IMR-90 (cell line): ENCODE results near the gene CACNB3. TPM values are rescaled to one million over a fixed set of nuclear protein-coding genes. Genes with fewer than 3 reads are reported as not detected.

Experiments
- ATAC-seq: fragments of 200-7000 bp; cut with Tn5 transposase; 2 replicates; pipeline ENCODE4 v1.9.1; 2020; ENCODE audit warnings: low read depth, mild to moderate bottlenecking, moderate library complexity
- BruUV-seq: library from RNA; stranded (reverse); fragments of 400-500 nt; replicated peaks from 2 replicates; lab custom pipeline; 2021; lab: Mats Ljungman, UMichigan
- CTCF ChIA-PET: fragments of 300-600 bp; formaldehyde crosslinking; extraction: SDS; loops from one replicate; lab custom pipeline; 2021; ENCODE audit warnings: antibody characterized with exemption; lab: Yijun Ruan, JAX
- POLR2A ChIA-PET: fragments of 300-600 bp; sonication (Branson Sonifier 250); formaldehyde crosslinking; loops from one replicate; lab custom pipeline; 2022; ENCODE audit warnings: antibody characterized with exemption; ENCODE audit not compliant: unreplicated experiment; lab: Charles Lee
- DNase-seq: peaks from one replicate; pipeline ENCODE4 v3.0.0; 2013
- H2AFZ ChIP-seq: replicated peaks from 2 replicates; pipeline ENCODE3; 2013; ENCODE audit warnings: low read length, mild to moderate bottlenecking; ENCODE audit not compliant: poor library complexity
- H2AK5ac ChIP-seq: 2 replicates; pipeline ENCODE4 v1.6.1; 2013; ENCODE audit warnings: low read depth, low read length, inconsistent platforms
- H2AK9ac ChIP-seq: replicated peaks from 2 replicates; pipeline ENCODE3; 2013; ENCODE audit warnings: mild to moderate bottlenecking, low read depth, low read length, moderate library complexity; ENCODE audit not compliant: poor library complexity
- H2BK120ac ChIP-seq: 2 replicates; pipeline ENCODE4 v1.6.1; 2013; ENCODE audit warnings: low read depth, low read length, inconsistent platforms
- H2BK15ac ChIP-seq: 3 replicates; pipeline ENCODE4 v1.6.1; 2013; ENCODE audit warnings: low read depth, low read length, inconsistent platforms
- H2BK20ac ChIP-seq: 2 replicates; pipeline ENCODE4 v1.6.1; 2013; ENCODE audit warnings: low read depth, mild to moderate bottlenecking, inconsistent platforms, low read length, moderate library complexity
- H2BK5ac ChIP-seq: 2 replicates; pipeline ENCODE4 v1.6.1; 2013; ENCODE audit warnings: mild to moderate bottlenecking, low read depth, low read length, inconsistent platforms; ENCODE audit not compliant: poor library complexity, severe bottlenecking
- H3K14ac ChIP-seq: replicated peaks from 2 replicates; pipeline ENCODE4 v1.6.1; 2013; ENCODE audit warnings: low read depth, low read length, inconsistent platforms
- H3K18ac ChIP-seq: 2 replicates; pipeline ENCODE4 v1.6.1; 2013; ENCODE audit warnings: low read depth, low read length, control low read depth
- H3K23ac ChIP-seq: 2 replicates; pipeline ENCODE4 v1.6.1; 2013; ENCODE audit warnings: low read depth, low read length, inconsistent platforms
- H3K27ac ChIP-seq: 2 replicates; pipeline ENCODE4 v1.5.1; 2013; ENCODE audit warnings: mild to moderate bottlenecking, control low read depth, low read length; ENCODE audit not compliant: insufficient read depth
- H3K27me3 ChIP-seq: 2 replicates; pipeline ENCODE4 v1.6.1; 2013; ENCODE audit warnings: low read length; ENCODE audit not compliant: control insufficient read depth, insufficient read depth
- H3K36me3 ChIP-seq: 2 replicates; pipeline ENCODE4 v1.6.1; 2013; ENCODE audit warnings: low read length, mixed read lengths; ENCODE audit not compliant: control insufficient read depth, insufficient read depth
- H3K4ac ChIP-seq: 2 replicates; pipeline ENCODE4 v1.6.1; 2013; ENCODE audit warnings: low read depth, low read length, inconsistent platforms
- H3K4me1 ChIP-seq: 2 replicates; pipeline ENCODE4 v1.6.1; 2013; ENCODE audit warnings: low read length, mixed read lengths; ENCODE audit not compliant: control insufficient read depth, insufficient read depth
- H3K4me2 ChIP-seq: 2 replicates; pipeline ENCODE4 v1.6.1; 2013; ENCODE audit warnings: low read depth, mild to moderate bottlenecking, control low read depth, low read length, moderate library complexity
- H3K4me3 ChIP-seq: 2 replicates; pipeline ENCODE4 v1.5.1; 2013; ENCODE audit warnings: low read depth, mild to moderate bottlenecking, control low read depth, low read length, moderate library complexity; ENCODE audit not compliant: insufficient read depth
- H3K56ac ChIP-seq: 2 replicates; pipeline ENCODE4 v1.6.1; 2013; ENCODE audit warnings: low read length, inconsistent platforms; ENCODE audit not compliant: insufficient read depth; ENCODE audit errors: extremely low read depth
- H3K79me1 ChIP-seq, 2 experiments: 2 replicates each; pipeline ENCODE4 v1.6.1; 2013; ENCODE audit warnings: low read length in 2 of 2, inconsistent platforms in 1 of 2, low read depth in 1 of 2
- H3K9ac ChIP-seq: 2 replicates; pipeline ENCODE4 v1.6.1; 2013; ENCODE audit warnings: low read depth, low read length, control low read depth
- H3K9me1 ChIP-seq: 2 replicates; pipeline ENCODE4 v1.6.1; 2013; ENCODE audit warnings: low read length, inconsistent platforms; ENCODE audit not compliant: insufficient read depth
- H3K9me3 ChIP-seq: 2 replicates; pipeline ENCODE4 v1.6.1; 2013; ENCODE audit warnings: low read length; ENCODE audit not compliant: control insufficient read depth, insufficient read depth
- H4K20me1 ChIP-seq: 2 replicates; pipeline ENCODE4 v1.6.1; 2013; ENCODE audit warnings: low read length, inconsistent platforms; ENCODE audit not compliant: insufficient read depth
- H4K5ac ChIP-seq: 2 replicates; pipeline ENCODE4 v1.6.1; 2013; ENCODE audit warnings: mild to moderate bottlenecking, low read depth, low read length, control low read depth
- H4K8ac ChIP-seq, 2 experiments: 2 replicates each; pipeline ENCODE4 v1.6.1; 2013; ENCODE audit warnings: low read depth in 2 of 2, low read length in 2 of 2, control low read depth in 1 of 2, inconsistent platforms in 1 of 2
- H4K91ac ChIP-seq: 2 replicates; pipeline ENCODE4 v1.6.1; 2013; ENCODE audit warnings: low read depth, low read length, inconsistent platforms; ENCODE audit not compliant: insufficient read depth
- BHLHE40 ChIP-seq: fragments of 150-350 bp; IDR thresholded peaks from 2 replicates; pipeline ENCODE4 v1.6.1; 2016; ENCODE audit warnings: mild to moderate bottlenecking, low read depth, low read length
- CHD1 ChIP-seq: IDR thresholded peaks from 2 replicates; pipeline ENCODE4 v1.6.1; 2012; ENCODE audit warnings: low read depth, low read length, improper control_type of control experiment
- CTCF ChIP-seq: conservative IDR thresholded peaks from 2 replicates; pipeline ENCODE4 v1.5.1; 2012; ENCODE audit warnings: mild to moderate bottlenecking, low read depth, low read length, improper control_type of control experiment
- MAFK ChIP-seq: IDR thresholded peaks from 2 replicates; pipeline ENCODE4 v1.6.1; 2012; ENCODE audit warnings: low read depth, low read length, improper control_type of control experiment
- MAZ ChIP-seq: IDR thresholded peaks from 2 replicates; pipeline ENCODE4 v1.6.1; 2012; ENCODE audit warnings: low read depth, mild to moderate bottlenecking, low read length, improper control_type of control experiment, moderate library complexity, borderline replicate concordance
- NFE2L2 ChIP-seq: fragments of 150-350 bp; IDR thresholded peaks from 2 replicates; pipeline ENCODE4 v1.6.1; 2016; ENCODE audit warnings: low read depth, mild to moderate bottlenecking, low read length
- POLR2A ChIP-seq: IDR thresholded peaks from 2 replicates; pipeline ENCODE4 v1.6.1; 2012; ENCODE audit warnings: mild to moderate bottlenecking, low read depth, low read length
- RCOR1 ChIP-seq: IDR thresholded peaks from 2 replicates; pipeline ENCODE4 v1.6.1; 2012; ENCODE audit warnings: mild to moderate bottlenecking, low read length, improper control_type of control experiment; ENCODE audit not compliant: insufficient replicate concordance
- RFX5 ChIP-seq: IDR thresholded peaks from 2 replicates; pipeline ENCODE4 v1.8.0; 2012; ENCODE audit warnings: low read depth, mild to moderate bottlenecking, low read length, moderate library complexity
- SMC3 ChIP-seq: fragments of 150-350 bp; IDR thresholded peaks from 2 replicates; pipeline ENCODE4 v1.6.1; 2016; ENCODE audit warnings: low read depth, mild to moderate bottlenecking, antibody characterized with exemption, low read length, moderate library complexity
- WGBS, 2 experiments: methylation state at CpG; one replicate each; pipeline versions ENCODE4 v1.1.5 to v1.1.7; 2013; ENCODE audit warnings: missing lambda C conversion rate in 2 of 2; ENCODE audit not compliant: insufficient read length in 1 of 2; ENCODE audit errors: extremely low coverage in 2 of 2; 5-methylcytosine and 5-hydroxymethylcytosine counted together
- dilution Hi-C: fragments of 300-500 bp; cut with HindIII; formaldehyde crosslinking; loops from one replicate; pipeline ENCODE4 v1.14.3; 2018; ENCODE audit warnings: low sequenced_read_pairs; ENCODE audit not compliant: unreplicated experiment
- in situ Hi-C: fragments of 300-500 bp; cut with MboI; formaldehyde crosslinking; loops from 3 replicates; pipeline ENCODE4 v1.14.3; 2019; ENCODE audit warnings: low sequenced_read_pairs, inconsistent platforms, mixed read lengths
- intact Hi-C: fragments of 100-400 bp; cut with micrococcal nuclease; formaldehyde crosslinking; loops from 2 replicates; pipeline ENCODE4 v1.10.0; 2022
- polyA plus RNA-seq, 3 experiments: library from polyadenylated mRNA; depleted of rRNA; stranded (reverse); fragments of >200 nt; gene quantifications; 2 replicates each; pipeline ENCODE4 v1.2.3, GENCODE V29; 2012; ENCODE audit warnings: low replicate concordance in 1 of 3
- total RNA-seq: library from RNA; depleted of rRNA; stranded (reverse); fragments of >200 nt; gene quantifications from 2 replicates; pipeline ENCODE4 v1.2.3, GENCODE V29; 2012

The CACNB3 gene
- total and polyA plus RNA-seq, 2 of the 4 experiments (the other 2 are of a cell fraction): 18.1 to 45.1 TPM

GRCh38 chr12:48869191-48869590 lies 50.9 kb downstream of the CACNB3 start:
- Histone ChIP-seq H4K8ac (no peak overlapping the region), H2AFZ (no peak overlapping the region), H3K14ac (no peak overlapping the region), H3K27ac (no peak overlapping the region), H2AK9ac (no peak overlapping the region), H4K91ac (no peak overlapping the region), H3K9me1 (no peaks in the 10 kb centered on the region), H2AK5ac (no peak overlapping the region), H2BK15ac (no peak overlapping the region), H4K5ac (no peak overlapping the region), H3K4me3 (no peak overlapping the region), H3K18ac (no peak overlapping the region), H2BK5ac (no peak overlapping the region), H2BK20ac (no peak overlapping the region), H3K79me1 (no peaks in the 10 kb centered on the region), H3K23ac (no peak overlapping the region), H4K20me1 (no peaks in the 10 kb centered on the region), H3K27me3 (peaks cover 22% of the 10 kb centered on the region), H3K4me1 (no peaks in the 10 kb centered on the region), H3K56ac (no peak overlapping the region), H3K4ac (no peak overlapping the region), H3K9ac (no peak overlapping the region), H3K36me3 (no peaks in the 10 kb centered on the region), H3K9me3 (no peaks in the 10 kb centered on the region), H3K4me2 (no peak overlapping the region), H2BK120ac (no peak overlapping the region)
- ChIA-PET CTCF (no interaction called here), POLR2A (no interaction called here)
- in situ Hi-C loops: no loop called here
- intact Hi-C loops: no loop called here
- dilution Hi-C loops: no loop called here
- WGBS, 2 experiments: 69 to 100% methylated on average over 1 to 2 of the region's 2 CpGs
- ATAC-seq (no peak), DNase-seq (no peak)
- no TSS peak for BruUV-seq
- no peak for TF ChIP-seq SMC3
- no peak for TF ChIP-seq BHLHE40
- no peak for TF ChIP-seq POLR2A
- TF ChIP-seq RCOR1: no peak
- TF ChIP-seq RFX5: no peak
- no peak for TF ChIP-seq MAFK
- no peak for TF ChIP-seq CTCF
- no peak for TF ChIP-seq MAZ
- no peak for TF ChIP-seq CHD1
- TF ChIP-seq NFE2L2: no peak
